Measurements from ENCODE around the gene FADD.
"Not testable (repeated sequence)": the region's sequence is repeated elsewhere in the genome, so short reads cannot be mapped to it uniquely, and the experiment has no call there.

The FADD gene

GRCh38 chr11:70183032-70183431 lies 20.1 kb upstream of the FADD start:
- DNase-seq: no peak

GRCh38 chr11:70183483-70184176 lies 19.5 kb upstream of the FADD start:
- DNase-seq: no peak

GRCh38 chr11:70184396-70184795 lies 18.7 kb upstream of the FADD start:
- no peak for DNase-seq

GRCh38 chr11:70185348-70186055 lies 17.6 kb upstream of the FADD start:
- no peak for DNase-seq

- no peak for DNase-seq
Observed at GRCh38 chr11:70186420-70186819, 16.7 kb upstream of the FADD start.

- no peak for DNase-seq
Observed at GRCh38 chr11:70186936-70187335, 16.2 kb upstream of the FADD start.

- no peak for DNase-seq
Observed at GRCh38 chr11:70187771-70188170, 15.3 kb upstream of the FADD start.

GRCh38 chr11:70189622-70190021 lies 13.5 kb upstream of the FADD start:
- DNase-seq: no peak

- DNase-seq: peak; percentile 87
Observed at GRCh38 chr11:70191495-70192140, 11.5 kb upstream of the FADD start.

- no peak for DNase-seq
Observed at GRCh38 chr11:70192666-70193410, 10.3 kb upstream of the FADD start.

GRCh38 chr11:70193411-70194292 lies 9.4 kb upstream of the FADD start:
- no peak for DNase-seq

GRCh38 chr11:70194792-70195791 lies 8.0 kb upstream of the FADD start:
- DNase-seq: no peak

- no peak for DNase-seq
Observed at GRCh38 chr11:70200212-70200844, 2.8 kb upstream of the FADD start.

GRCh38 chr11:70201047-70201446 lies 2.0 kb upstream of the FADD start:
- not testable (repeated sequence) for DNase-seq

- DNase-seq: no peak
Observed at GRCh38 chr11:70201882-70202861, 924 bp upstream of the FADD start.

- DNase-seq: peak; percentile 70
Observed at GRCh38 chr11:70203751-70204465, 812 bp downstream of the FADD start.

- no peak for DNase-seq
Observed at GRCh38 chr11:70204466-70204799, 1.3 kb downstream of the FADD start.

- no peak for DNase-seq
Observed at GRCh38 chr11:70205049-70205725, 2.1 kb downstream of the FADD start.

All from eye (tissue), 1 donor.